Endothelial cell of umbilical vein (primary cell): ENCODE results near the gene MGME1. TPM values are rescaled to one million over a fixed set of nuclear protein-coding genes. Genes with fewer than 3 reads are reported as not detected.
A peak's percentile ranks its signal among the peaks of the same experiment; 100 is the strongest.

ENCODE experiments used
- BruUV-seq: library from RNA; stranded (reverse); fragments of 400-500 nt; replicated peaks from 2 replicates; lab custom pipeline; 2021; lab: Mats Ljungman, UMichigan
- CTCF ChIA-PET: fragments of 300-600, 350-600 bp; sonication (Branson Sonifier 250); formaldehyde crosslinking; loops from one replicate; lab custom pipeline; 2021; ENCODE audit warnings: antibody characterized with exemption, inconsistent platforms; lab: Charles Lee
- POLR2A ChIA-PET: fragments of 300-600, 350-600 bp; sonication (Branson Sonifier 250); formaldehyde crosslinking; loops from one replicate; lab custom pipeline; 2021; ENCODE audit warnings: antibody characterized with exemption, inconsistent platforms; lab: Charles Lee
- DNase-seq: peaks from one replicate; pipeline ENCODE4 v3.0.0-alpha.2; 2011; ENCODE audit warnings: low read depth, low spot score
- FAIRE-seq: peaks from 2 replicates; lab custom pipeline; 2011; peaks lifted over from hg19 to GRCh38; lab: Jason Lieb, UNC
- H2AFZ ChIP-seq: 2 replicates; pipeline ENCODE4 v1.6.0; 2012; ENCODE audit warnings: low read depth, low read length, control low read depth, inconsistent platforms
- H3K27ac ChIP-seq: 2 replicates; pipeline ENCODE4 v1.5.1; 2011; ENCODE audit warnings: low read depth, mild to moderate bottlenecking, control low read depth, low read length, moderate library complexity; ENCODE audit not compliant: insufficient read depth
- H3K27me3 ChIP-seq, 2 experiments: 2 replicates each; pipeline versions ENCODE4 v1.6.0 to v1.6.1; 2011; ENCODE audit warnings: low read length in 2 of 2, mixed read lengths in 1 of 2; ENCODE audit not compliant: control insufficient read depth in 2 of 2, insufficient read depth in 2 of 2
- H3K36me3 ChIP-seq, 2 experiments: 2 replicates in 1 of 2; 3 replicates in 1 of 2; pipeline ENCODE4 v1.5.1; 2011; ENCODE audit warnings: low read length in 2 of 2, mild to moderate bottlenecking in 1 of 2, moderate library complexity in 1 of 2; ENCODE audit not compliant: control insufficient read depth in 2 of 2, insufficient read depth in 2 of 2; ENCODE audit errors: extremely low read depth in 1 of 2
- H3K4me1 ChIP-seq: 3 replicates; pipeline ENCODE4 v1.5.1; 2011; ENCODE audit warnings: mild to moderate bottlenecking, low read length; ENCODE audit not compliant: control insufficient read depth, insufficient read depth; ENCODE audit errors: extremely low read depth
- H3K4me2 ChIP-seq: 2 replicates; pipeline ENCODE4 v1.6.1; 2011; ENCODE audit warnings: low read length, control low read depth, mixed read lengths; ENCODE audit not compliant: insufficient read depth
- H3K4me3 ChIP-seq, 3 experiments: fragments of 200-600 bp in 1 of 3; sonication (generic), shearing (Covaris generic) in 1 of 3; replicated peaks in 1 of 3; 2 replicates each; pipeline ENCODE4 v1.5.1; 2011 to 2016; ENCODE audit warnings: control low read depth in 3 of 3, low read length in 3 of 3, mild to moderate bottlenecking in 2 of 3, inconsistent platforms in 1 of 3, low read depth in 1 of 3, moderate library complexity in 1 of 3; ENCODE audit not compliant: insufficient read depth in 1 of 3
- H3K79me2 ChIP-seq: 2 replicates; pipeline ENCODE4 v1.6.0; 2012; ENCODE audit warnings: low read length, inconsistent platforms; ENCODE audit not compliant: control insufficient read depth, insufficient read depth
- H3K9ac ChIP-seq: replicated peaks from 2 replicates; pipeline ENCODE3; 2011; ENCODE audit warnings: low read length, control low read depth; ENCODE audit not compliant: insufficient read depth; ENCODE audit errors: extremely low read depth
- H3K9me1 ChIP-seq: replicated peaks from 3 replicates; pipeline ENCODE4 v1.6.0; 2011; ENCODE audit warnings: mild to moderate bottlenecking, low read length; ENCODE audit not compliant: control insufficient read depth, insufficient read depth; ENCODE audit errors: extremely low read depth
- H3K9me3 ChIP-seq: replicated peaks from 2 replicates; pipeline ENCODE4 v1.5.1; 2012; ENCODE audit warnings: low read length, inconsistent platforms; ENCODE audit not compliant: control insufficient read depth, insufficient read depth
- H4K20me1 ChIP-seq: replicated peaks from 2 replicates; pipeline ENCODE3; 2011; ENCODE audit warnings: mild to moderate bottlenecking, low read length; ENCODE audit not compliant: control insufficient read depth, insufficient read depth; ENCODE audit errors: extremely low read depth
- CTCF ChIP-seq, 2 donors: IDR thresholded peaks; 1 replicate in 1 of 2; 2 replicates in 1 of 2; pipeline ENCODE4 v1.5.1; 2011; ENCODE audit warnings: low read length in 2 of 2, mild to moderate bottlenecking in 2 of 2, moderate library complexity in 2 of 2, control low read depth in 1 of 2, inconsistent platforms in 1 of 2, low read depth in 1 of 2; ENCODE audit not compliant: insufficient read depth in 1 of 2; ENCODE audit errors: extremely low read depth in 1 of 2
- EZH2 ChIP-seq: IDR thresholded peaks from 2 replicates; pipeline ENCODE4 v1.6.1; 2012; ENCODE audit warnings: borderline replicate concordance, low read depth, mild to moderate bottlenecking, moderate library complexity, low read length, inconsistent platforms; ENCODE audit not compliant: severe bottlenecking
- FOS ChIP-seq: IDR thresholded peaks from 2 replicates; pipeline ENCODE4 v1.6.1; 2011; ENCODE audit warnings: mild to moderate bottlenecking, low read length, moderate library complexity, borderline replicate concordance; ENCODE audit not compliant: insufficient read depth
- GATA2 ChIP-seq: IDR thresholded peaks from 2 replicates; pipeline ENCODE4 v1.7.0; 2011; ENCODE audit warnings: low read depth, mild to moderate bottlenecking, moderate library complexity, mixed read lengths, low read length; ENCODE audit not compliant: insufficient read length, insufficient read depth
- JUN ChIP-seq: IDR thresholded peaks from 2 replicates; pipeline ENCODE4 v1.6.1; 2011; ENCODE audit warnings: borderline replicate concordance, low read depth; ENCODE audit not compliant: insufficient read length, insufficient read depth
- MAX ChIP-seq: IDR thresholded peaks from 2 replicates; pipeline ENCODE4 v1.6.1; 2011; ENCODE audit not compliant: insufficient read depth, insufficient read length
- MYC ChIP-seq: IDR thresholded peaks from one replicate; pipeline ENCODE4 v1.6.1; 2011; ENCODE audit warnings: mild to moderate bottlenecking, low read depth, low read length
- POLR2A ChIP-seq: IDR thresholded peaks from 2 replicates; pipeline ENCODE4 v1.6.1; 2012; ENCODE audit warnings: low read depth, mild to moderate bottlenecking, control low read depth, low read length
- POLR2AphosphoS5 ChIP-seq: IDR thresholded peaks from 2 replicates; pipeline ENCODE4 v1.6.1; 2012; ENCODE audit warnings: low read depth, mild to moderate bottlenecking, control low read depth, low read length, moderate library complexity; ENCODE audit not compliant: insufficient read depth
- dilution Hi-C: fragments of 300-500 bp; cut with MboI; formaldehyde crosslinking; loops from one replicate; pipeline ENCODE4 v1.15.0; 2019; ENCODE audit warnings: low sequenced_read_pairs; ENCODE audit not compliant: extremely low pct_ligation_motif_present
- intact Hi-C: fragments of 100-400 bp; cut with micrococcal nuclease; formaldehyde crosslinking; loops from one replicate; pipeline ENCODE4 v1.10.0; 2022
- polyA plus RNA-seq, 4 experiments: library from polyadenylated mRNA; depleted of rRNA in 3 of 4; stranded (reverse) in 3 of 4; unstranded in 1 of 4; fragments of >200 nt; gene quantifications; 2 replicates each; pipeline versions ENCODE4 v1.2.1 to v1.2.3, GENCODE V29; 2011 to 2012; ENCODE audit warnings: missing spikeins in 1 of 4
- total RNA-seq: library from RNA; stranded (reverse); gene quantifications from 2 replicates; pipeline ENCODE4 v1.2.3, GENCODE V29; 2021

MGME1 gene
- total and polyA plus RNA-seq, 2 donors (not counting 3 experiments of a cell fraction or from before 2014, with no cell fraction given) = 8.9 to 26.2 TPM

- Histone ChIP-seq H4K20me1 (peaks cover 5% of the 10 kb centered on the region), H3K36me3 (peaks cover 0 to 3% of the 10 kb centered on the region in 2 experiments), H3K9me3 (no peaks in the 10 kb centered on the region), H3K9ac (peak overlapping the region; percentile 97), H3K4me2 (peak overlapping the region; percentile 99), H3K27me3 (no peaks in the 10 kb centered on the region), H3K79me2 (peaks cover 64% of the 10 kb centered on the region), H3K4me3 (peak overlapping the region; percentile 22 to 74 (median 39)), H3K27ac (peak overlapping the region; percentile 92), H2AFZ (peak overlapping the region; percentile 4), H3K4me1 (peaks cover 37% of the 10 kb centered on the region), H3K9me1 (no peaks in the 10 kb centered on the region)
- dilution Hi-C loops (no loop called here), intact Hi-C loops (loop anchor here (1.0 kb wide), 1 partner anchor 401 kb away; the partner anchor contains the start of gene DSTN)
- DNase-seq = peak; percentile 86
- FAIRE-seq = peak; percentile 69
- TF ChIP-seq GATA2 = peak; percentile 58
- peak; percentile 45 for TF ChIP-seq POLR2A
- TF ChIP-seq CTCF (IDR thresholded peaks at IDR 0.05; ENCODE audit: extremely low read depth in 1 of 2, insufficient read depth in 1 of 2, low read depth in 1 of 2, low read length in 2 of 2) = no peak
- no peak for TF ChIP-seq EZH2
- no peak for TF ChIP-seq MAX
- TF ChIP-seq POLR2AphosphoS5 = peak; percentile 73
- TF ChIP-seq MYC = no peak
- TF ChIP-seq FOS = no peak
- TF ChIP-seq JUN = no peak
- ChIA-PET CTCF (interaction anchor here (1.3 to 7.7 kb wide), 4 partner anchors 12 to 33 kb away, joined by 5 to 104 read pairs (median 44); no protein-coding TSS in a partner anchor), POLR2A (interaction anchor here (1.1 to 1.3 kb wide), 3 partner anchors 15 to 317 kb away, joined by 4 to 5 read pairs (median 5); partner anchors contain the start of gene ZNF133)
- BruUV-seq = no TSS peak
These were observed 2.6 kb downstream of the MGME1 start for GRCh38 chr20:17971300-17972013.
